BE2C (cell line): ENCODE data around the gene TMEM132A.

Experiments used
- DNase-seq: peaks from one replicate; pipeline ENCODE4 v3.0.0-alpha.2; 2020
- H3K27me3 ChIP-seq: fragments of 250-450 bp; sonication (Bioruptor Pico); 2 replicates; pipeline ENCODE4 v1.5.1; 2020; ENCODE audit warnings: mild to moderate bottlenecking
- H3K36me3 ChIP-seq: fragments of 250-450 bp; sonication (Bioruptor Pico); 2 replicates; pipeline ENCODE4 v1.5.1; 2020; ENCODE audit warnings: mild to moderate bottlenecking
- H3K4me1 ChIP-seq: fragments of 250-450 bp; sonication (Bioruptor Pico); 2 replicates; pipeline ENCODE4 v1.5.1; 2020
- H3K4me3 ChIP-seq: 2 replicates; pipeline ENCODE4 v1.5.1; 2011; ENCODE audit warnings: low read depth, low read length
- H3K9me3 ChIP-seq: fragments of 250-450 bp; sonication (Bioruptor Pico); 2 replicates; pipeline ENCODE4 v1.5.1; 2020
- TF ChIP-seq, protein P1 (sequence below): IDR thresholded peaks from 2 replicates; pipeline ENCODE4 v1.5.1; 2012; ENCODE audit warnings: mild to moderate bottlenecking, low read depth, low read length

TMEM132A gene

DNA sequence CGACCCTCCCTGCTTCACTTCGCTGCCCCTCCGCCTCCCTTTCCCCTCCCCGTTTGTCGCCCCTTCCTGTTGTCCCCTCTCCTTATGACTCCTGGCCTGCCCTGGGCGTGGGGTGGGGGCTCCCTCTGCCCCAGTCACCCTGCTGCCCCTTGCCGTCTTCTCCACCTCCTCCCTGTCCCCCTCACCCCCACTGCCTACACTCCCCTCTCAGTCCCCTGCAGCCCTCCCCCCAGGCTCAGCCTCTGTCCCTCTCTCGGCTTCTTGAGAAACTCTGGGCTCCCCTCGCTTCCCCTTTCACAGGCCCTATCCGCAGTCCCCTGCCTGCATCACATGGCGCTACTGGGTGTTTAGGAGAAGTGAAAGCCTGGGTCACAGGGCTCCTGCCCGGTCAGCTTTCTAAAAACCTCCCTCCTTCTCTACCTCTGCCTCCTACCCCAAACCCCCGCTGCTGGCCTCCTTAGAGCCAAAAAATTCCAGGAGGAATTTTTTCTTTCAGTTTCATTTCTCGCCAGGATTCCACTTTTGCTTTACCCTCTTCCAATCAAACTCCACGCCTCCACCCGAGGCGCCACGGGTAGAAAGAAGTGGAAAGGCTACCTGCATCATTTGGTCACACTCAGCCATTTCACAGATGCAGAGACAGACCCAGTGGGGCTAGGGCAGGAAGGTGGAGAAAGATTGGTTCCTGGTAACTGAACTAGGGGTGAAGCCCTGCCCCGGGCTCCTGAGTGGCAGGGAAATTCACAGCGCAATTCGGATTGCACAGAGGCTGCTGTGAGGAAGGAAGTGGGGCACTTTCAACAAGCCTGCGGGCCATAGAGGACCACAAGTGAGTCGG lies 27.9 kb downstream of the TMEM132A start, which contains the start of gene SLC15A3:
Gene SLC15A3 (minus strand): TSS at position 273 of the 838 bp plus-strand sequence. CDS start 625 bp downstream, outside the sequence.
- Histone ChIP-seq H3K4me3 (no peak within 1 kb of the TSS), H3K36me3 (no peaks in the 10 kb centered on the region), H3K4me1 (no peaks in the 10 kb centered on the region), H3K27me3 (no peaks in the 10 kb centered on the region), H3K9me3 (no peaks in the 10 kb centered on the region)
- no peak for DNase-seq
- TF ChIP-seq, protein P1, sequence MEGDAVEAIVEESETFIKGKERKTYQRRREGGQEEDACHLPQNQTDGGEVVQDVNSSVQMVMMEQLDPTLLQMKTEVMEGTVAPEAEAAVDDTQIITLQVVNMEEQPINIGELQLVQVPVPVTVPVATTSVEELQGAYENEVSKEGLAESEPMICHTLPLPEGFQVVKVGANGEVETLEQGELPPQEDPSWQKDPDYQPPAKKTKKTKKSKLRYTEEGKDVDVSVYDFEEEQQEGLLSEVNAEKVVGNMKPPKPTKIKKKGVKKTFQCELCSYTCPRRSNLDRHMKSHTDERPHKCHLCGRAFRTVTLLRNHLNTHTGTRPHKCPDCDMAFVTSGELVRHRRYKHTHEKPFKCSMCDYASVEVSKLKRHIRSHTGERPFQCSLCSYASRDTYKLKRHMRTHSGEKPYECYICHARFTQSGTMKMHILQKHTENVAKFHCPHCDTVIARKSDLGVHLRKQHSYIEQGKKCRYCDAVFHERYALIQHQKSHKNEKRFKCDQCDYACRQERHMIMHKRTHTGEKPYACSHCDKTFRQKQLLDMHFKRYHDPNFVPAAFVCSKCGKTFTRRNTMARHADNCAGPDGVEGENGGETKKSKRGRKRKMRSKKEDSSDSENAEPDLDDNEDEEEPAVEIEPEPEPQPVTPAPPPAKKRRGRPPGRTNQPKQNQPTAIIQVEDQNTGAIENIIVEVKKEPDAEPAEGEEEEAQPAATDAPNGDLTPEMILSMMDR, result no peak

DNA sequence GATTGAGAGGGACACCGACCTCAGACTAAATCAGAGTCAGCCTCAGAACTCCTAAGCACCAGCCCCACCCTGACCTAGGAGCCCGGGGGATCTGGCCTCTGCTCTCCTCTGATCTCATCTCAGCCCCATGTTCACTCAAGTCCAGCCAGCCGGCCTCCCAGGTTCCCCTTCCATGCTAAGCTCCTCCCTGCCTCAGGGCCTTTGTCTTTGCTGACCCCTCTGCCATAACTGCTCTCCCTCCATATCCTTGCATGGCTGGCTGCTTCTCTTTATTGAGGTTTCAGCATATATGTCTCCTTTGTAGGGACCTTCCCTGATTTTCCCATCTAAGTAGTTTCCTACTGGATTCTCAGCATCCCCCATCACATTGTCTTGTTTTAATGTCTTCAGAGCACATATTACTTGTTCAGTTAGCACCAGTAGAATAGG lies 28.5 kb downstream of the TMEM132A start:
- no peaks in the 10 kb centered on the region for H3K4me1 ChIP-seq
- H3K27me3 ChIP-seq, result no peaks in the 10 kb centered on the region
- DNase-seq, result no peak

DNA sequence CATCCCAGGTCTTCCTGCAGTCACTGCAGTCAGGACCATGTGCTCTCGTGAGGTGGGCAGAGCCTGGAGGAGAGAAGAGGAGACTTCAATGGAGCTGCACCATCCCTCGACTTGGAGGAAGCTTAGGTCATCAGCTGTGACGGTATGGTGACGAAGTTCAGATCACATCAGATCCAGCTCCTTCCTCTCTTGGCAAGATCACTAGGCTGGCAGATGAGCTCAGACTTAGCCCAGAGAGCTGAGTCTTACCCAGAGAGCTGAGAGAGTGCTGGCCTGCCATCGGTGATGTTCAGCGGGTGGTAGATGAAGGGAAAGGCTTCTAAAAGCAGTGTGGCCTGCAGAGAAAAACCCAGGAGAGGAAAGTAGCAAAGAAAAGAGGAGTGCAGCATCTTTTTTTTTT lies 29.5 kb downstream of the TMEM132A start:
- DNase-seq, result no peak
- Histone ChIP-seq H3K4me1 (no peaks in the 10 kb centered on the region), H3K27me3 (no peaks in the 10 kb centered on the region), H3K4me3 (no peak overlapping the region), H3K9me3 (no peaks in the 10 kb centered on the region), H3K36me3 (no peaks in the 10 kb centered on the region)
- TF ChIP-seq, protein P1, result no peak

More for the DNA sequence above, 28.5 kb downstream of the TMEM132A start:
- Histone ChIP-seq H3K36me3 (no peaks in the 10 kb centered on the region), H3K4me3 (no peak overlapping the region), H3K9me3 (no peaks in the 10 kb centered on the region)
- TF ChIP-seq, protein P1, result no peak

DNA sequence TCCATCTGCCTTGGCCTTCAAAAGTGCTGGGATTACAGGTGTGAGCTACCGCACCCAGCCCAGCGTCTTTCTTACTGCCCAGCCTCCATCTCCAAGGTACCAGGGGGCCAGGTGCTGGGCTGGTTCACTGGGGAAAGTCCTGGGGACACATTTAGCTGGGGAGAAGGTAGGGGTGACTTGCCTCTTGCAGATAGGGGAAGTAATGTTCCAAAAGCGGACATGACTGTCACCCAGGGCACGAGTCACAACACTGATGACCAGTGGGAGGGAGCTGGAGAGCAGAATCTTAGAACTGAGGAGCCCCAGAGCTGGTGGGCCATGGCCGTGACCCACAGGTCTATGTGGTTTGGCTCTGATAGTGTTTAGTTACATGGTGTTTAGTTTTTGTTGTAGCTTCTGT lies 30.2 kb downstream of the TMEM132A start:
- no peak overlapping the region for H3K4me3 ChIP-seq
- TF ChIP-seq, protein P1, result no peak
- DNase-seq, result no peak
- no peaks in the 10 kb centered on the region for H3K4me1 ChIP-seq
- no peaks in the 10 kb centered on the region for H3K36me3 ChIP-seq
- no peaks in the 10 kb centered on the region for H3K9me3 ChIP-seq
- no peaks in the 10 kb centered on the region for H3K27me3 ChIP-seq

DNA sequence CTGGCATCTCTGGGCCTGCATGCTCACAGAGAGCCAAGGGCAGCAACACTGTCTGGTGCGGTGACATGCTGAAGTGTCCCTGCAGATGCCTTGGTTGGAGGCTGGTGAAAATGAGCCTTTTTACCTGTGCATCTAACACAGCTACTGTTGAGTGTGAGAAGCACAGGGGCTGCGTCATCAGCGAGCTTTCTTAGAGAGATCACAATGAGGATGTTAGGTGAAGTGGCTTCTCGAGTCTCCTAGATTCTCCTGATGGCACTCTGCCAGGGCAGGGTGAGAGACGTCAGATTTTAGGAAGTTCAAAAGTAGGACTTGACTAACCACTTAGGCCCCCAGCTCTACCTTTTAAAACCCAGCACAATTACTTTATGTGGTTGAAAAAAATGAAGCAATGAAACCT lies 31.3 kb downstream of the TMEM132A start:
- Histone ChIP-seq H3K4me3 (no peak overlapping the region), H3K27me3 (no peaks in the 10 kb centered on the region), H3K36me3 (no peaks in the 10 kb centered on the region), H3K9me3 (no peaks in the 10 kb centered on the region), H3K4me1 (no peaks in the 10 kb centered on the region)
- TF ChIP-seq, protein P1, result no peak
- DNase-seq, result no peak

DNA sequence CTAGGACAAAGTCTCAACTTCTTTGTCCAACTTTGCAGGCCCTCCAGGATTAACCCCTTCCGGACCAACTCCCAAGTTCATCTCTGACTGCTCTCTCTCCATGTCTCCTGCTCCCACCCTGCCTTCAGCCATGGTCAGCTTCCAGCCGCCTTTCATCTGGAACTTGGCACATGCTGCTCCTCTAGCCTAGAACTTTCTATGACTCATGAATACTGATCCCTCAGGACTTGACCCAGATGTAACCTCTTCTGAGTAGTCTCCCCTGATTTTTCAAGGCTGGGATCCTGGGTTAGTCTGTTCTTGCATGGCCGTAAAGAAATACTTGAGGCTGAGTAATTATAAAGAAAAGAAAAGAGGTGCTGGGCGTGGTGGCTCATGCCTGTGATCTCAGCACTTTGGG lies 32.9 kb downstream of the TMEM132A start:
- TF ChIP-seq, protein P1, result no peak
- H3K36me3 ChIP-seq, result no peaks in the 10 kb centered on the region
- no peaks in the 10 kb centered on the region for H3K9me3 ChIP-seq
- H3K4me3 ChIP-seq, result no peak overlapping the region
- no peak for DNase-seq
- no peaks in the 10 kb centered on the region for H3K27me3 ChIP-seq
- H3K4me1 ChIP-seq, result no peaks in the 10 kb centered on the region
